Activated CD8-positive, alpha-beta T cell treated with anti-CD3 and anti-CD28 coated beads for 36 hours (primary cell): ENCODE measurements around the gene HMG20A. TPM values are rescaled to one million over a fixed set of nuclear protein-coding genes. Genes with fewer than 3 reads are reported as not detected.

Source experiments
- ATAC-seq: fragments of 200-7000 bp; cut with Tn5 transposase; one replicate; pipeline ENCODE4 v1.10.0; 2021; ENCODE audit warnings: mild to moderate bottlenecking, moderate library complexity
- CTCF ChIA-PET: fragments of 350-600 bp; sonication (Branson Sonifier 250); formaldehyde crosslinking; loops from one replicate; lab custom pipeline; 2021; ENCODE audit warnings: antibody characterized with exemption; lab: Charles Lee
- POLR2A ChIA-PET: fragments of 350-600 bp; sonication (Branson Sonifier 250); formaldehyde crosslinking; loops from one replicate; lab custom pipeline; 2021; ENCODE audit warnings: antibody characterized with exemption; lab: Charles Lee
- DNase-seq: peaks from one replicate; pipeline ENCODE4 v3.0.0-alpha.2; 2020
- H3K27ac Mint-ChIP-seq: one replicate; pipeline ENCODE4 v1.8.0; 2021; ENCODE audit warnings: mild to moderate bottlenecking, mixed read lengths
- H3K27me3 Mint-ChIP-seq: one replicate; pipeline ENCODE4 v1.8.0; 2021; ENCODE audit warnings: mixed read lengths
- H3K36me3 Mint-ChIP-seq: one replicate; pipeline ENCODE4 v1.8.0; 2021; ENCODE audit warnings: low read depth, mixed read lengths
- H3K4me1 Mint-ChIP-seq: one replicate; pipeline ENCODE4 v1.8.0; 2021; ENCODE audit warnings: low read depth, mixed read lengths
- H3K4me3 Mint-ChIP-seq: one replicate; pipeline ENCODE4 v1.8.0; 2021; ENCODE audit warnings: mild to moderate bottlenecking, moderate library complexity, mixed read lengths
- H3K9me3 Mint-ChIP-seq: one replicate; pipeline ENCODE4 v1.8.0; 2021; ENCODE audit warnings: mixed read lengths
- CTCF ChIP-seq: fragments of 200-600 bp; IDR thresholded peaks from one replicate; pipeline ENCODE4 v1.8.0; 2022; ENCODE audit warnings: antibody characterized with exemption, mild to moderate bottlenecking
- intact Hi-C: fragments of 100-400 bp; cut with micrococcal nuclease; formaldehyde crosslinking; loops from one replicate; pipeline ENCODE4 v1.10.0; 2022
- total RNA-seq, 2 experiments: library from RNA; stranded (reverse); gene quantifications; one replicate each; pipeline ENCODE4 v1.2.3, GENCODE V29; 2021

The HMG20A gene
- total RNA-seq, 2 experiments from 2014 or later, result 44.4 to 44.9 TPM

- TF ChIP-seq CTCF, result no peak
- Mint-ChIP-seq H3K27me3 (no peaks in the 10 kb centered on the region), H3K27ac (no peak overlapping the region), H3K4me1 (peaks cover 19% of the 10 kb centered on the region), H3K36me3 (no peaks in the 10 kb centered on the region), H3K9me3 (no peaks in the 10 kb centered on the region), H3K4me3 (no peak overlapping the region)
- POLR2A ChIA-PET, result interaction anchor here (0.8 kb wide), 1 partner anchor 68 kb away, joined by 3 read pairs; no protein-coding TSS in a partner anchor
- intact Hi-C loops, result no loop called here
- CTCF ChIA-PET, result interaction anchor here (1.3 kb wide), 1 partner anchor 8 kb away, joined by 3 read pairs; no protein-coding TSS in a partner anchor
- ATAC-seq (no peak), DNase-seq (no peak)
Observed at GRCh38 chr15:77380033-77380432, 40.7 kb upstream of the HMG20A start.

GRCh38 chr15:77384086-77384485, 36.6 kb upstream of the HMG20A start:
- H3K9me3 Mint-ChIP-seq, result no peaks in the 10 kb centered on the region
- no peak for TF ChIP-seq CTCF
- H3K27me3 Mint-ChIP-seq, result no peaks in the 10 kb centered on the region
- no peak overlapping the region for H3K4me3 Mint-ChIP-seq
- intact Hi-C loops, result no loop called here
- no peaks in the 10 kb centered on the region for H3K36me3 Mint-ChIP-seq
- peaks cover 23% of the 10 kb centered on the region for H3K4me1 Mint-ChIP-seq
- ChIA-PET CTCF (interaction anchor here (1.2 kb wide), 1 partner anchor 40 kb away, joined by 3 read pairs; no protein-coding TSS in a partner anchor), POLR2A (no interaction called here)
- no peak overlapping the region for H3K27ac Mint-ChIP-seq
- no peak for DNase-seq
- no peak for ATAC-seq

GRCh38 chr15:77384589-77385359, 35.9 kb upstream of the HMG20A start:
- CTCF ChIA-PET, result no interaction called here
- no peak overlapping the region for H3K4me3 Mint-ChIP-seq
- DNase-seq (no peak), ATAC-seq (no peak)
- no peaks in the 10 kb centered on the region for H3K36me3 Mint-ChIP-seq
- POLR2A ChIA-PET, result no interaction called here
- TF ChIP-seq CTCF, result no peak
- intact Hi-C loops, result no loop called here
- H3K27me3 Mint-ChIP-seq, result no peaks in the 10 kb centered on the region
- no peaks in the 10 kb centered on the region for H3K9me3 Mint-ChIP-seq
- no peak overlapping the region for H3K27ac Mint-ChIP-seq
- peaks cover 23% of the 10 kb centered on the region for H3K4me1 Mint-ChIP-seq

GRCh38 chr15:77386626-77387025, 34.1 kb upstream of the HMG20A start:
- no peaks in the 10 kb centered on the region for H3K36me3 Mint-ChIP-seq
- TF ChIP-seq CTCF, result no peak
- ChIA-PET POLR2A (interaction anchor here (1.4 kb wide), 1 partner anchor 40 kb away, joined by 3 read pairs; no protein-coding TSS in a partner anchor), CTCF (no interaction called here)
- intact Hi-C loops, result no loop called here
- H3K9me3 Mint-ChIP-seq, result no peaks in the 10 kb centered on the region
- ATAC-seq (no peak), DNase-seq (no peak)
- H3K4me3 Mint-ChIP-seq, result no peak overlapping the region
- peaks cover 23% of the 10 kb centered on the region for H3K4me1 Mint-ChIP-seq
- no peaks in the 10 kb centered on the region for H3K27me3 Mint-ChIP-seq
- no peak overlapping the region for H3K27ac Mint-ChIP-seq
